Measurements from ENCODE around the gene CKAP5. TPM values are rescaled to one million over a fixed set of nuclear protein-coding genes. Genes with fewer than 3 reads are reported as not detected.
"Not testable (repeated sequence)": the region's sequence is repeated elsewhere in the genome, so short reads cannot be mapped to it uniquely, and the experiment has no call there.

CKAP5 gene
- total and polyA plus RNA-seq, 4 donors: 12.0 to 64.5 (median 39.0) TPM

GRCh38 chr11:46710821-46711269, 135.2 kb downstream of the CKAP5 start:
- ATAC-seq (ENCODE audit: low FRiP score) (peak; percentile 93), DNase-seq (peak; percentile 87 to 89)
- intact Hi-C loops (cut with DNase I): loop anchor here in 1 of 2 donors (5.0 kb wide), 1 partner anchor 589 kb away; the partner anchor contains the start of gene PHF21A
- WGBS, 2 donors: 5 to 8% methylated on average over 10 of the region's 10 CpGs
- Histone ChIP-seq H3K4me1 (ENCODE audit: control insufficient read depth in 1 of 2, insufficient read depth in 2 of 2, low read length in 2 of 2) (peaks cover 2 to 5% of the 10 kb centered on the region in 2 donors), H3K27ac (ENCODE audit: low read depth in 1 of 2, low read length in 2 of 2) (peak overlapping the region; percentile 85 to 94), H3K36me3 (ENCODE audit: control insufficient read depth in 1 of 2, insufficient read depth in 2 of 2, low read length in 1 of 2) (peaks cover 0 to 2% of the 10 kb centered on the region in 2 donors), H3K9me3 (ENCODE audit: control insufficient read depth, low read length) (no peaks in the 10 kb centered on the region), H3K27me3 (ENCODE audit: control insufficient read depth in 1 of 2, insufficient read depth in 2 of 2, low read length in 1 of 2) (no peaks in the 10 kb centered on the region), H3K4me3 (ENCODE audit: low read length in 2 of 2) (no peak overlapping the region)

GRCh38 chr11:46709351-46709750, 136.7 kb downstream of the CKAP5 start:
- H3K9me3 ChIP-seq (ENCODE audit: control insufficient read depth, low read length); intact Hi-C loops (cut with DNase I); H3K27me3 ChIP-seq (ENCODE audit: control insufficient read depth in 1 of 2, insufficient read depth in 2 of 2, low read length in 1 of 2); H3K27ac ChIP-seq (ENCODE audit: low read depth in 1 of 2, low read length in 2 of 2); H3K4me3 ChIP-seq (ENCODE audit: low read length in 2 of 2); H3K4me1 ChIP-seq (ENCODE audit: control insufficient read depth in 1 of 2, insufficient read depth in 2 of 2, low read length in 2 of 2); DNase-seq; ATAC-seq (ENCODE audit: low FRiP score): not testable (repeated sequence)
- peaks cover 4 to 14% of the 10 kb centered on the region in 2 donors for H3K36me3 ChIP-seq (ENCODE audit: control insufficient read depth in 1 of 2, insufficient read depth in 2 of 2, low read length in 1 of 2)
- WGBS, 2 donors: 94 to 95% methylated on average over 9 of the region's 9 CpGs

- Histone ChIP-seq H3K36me3 (ENCODE audit: control insufficient read depth in 1 of 2, insufficient read depth in 2 of 2, low read length in 1 of 2) (peaks cover 7 to 20% of the 10 kb centered on the region in 2 donors), H3K27me3 (ENCODE audit: control insufficient read depth in 1 of 2, insufficient read depth in 2 of 2, low read length in 1 of 2) (no peaks in the 10 kb centered on the region), H3K9me3 (ENCODE audit: control insufficient read depth, low read length) (no peaks in the 10 kb centered on the region), H3K27ac (ENCODE audit: low read depth in 1 of 2, low read length in 2 of 2) (no peak overlapping the region), H3K4me3 (ENCODE audit: low read length in 2 of 2) (no peak overlapping the region), H3K4me1 (ENCODE audit: control insufficient read depth in 1 of 2, insufficient read depth in 2 of 2, low read length in 2 of 2) (no peaks in the 10 kb centered on the region)
- WGBS, 2 donors: 86 to 88% methylated on average over 7 of the region's 7 CpGs
- intact Hi-C loops (cut with DNase I): no loop called here
- DNase-seq (no peak), ATAC-seq (ENCODE audit: low FRiP score) (no peak)
Observed at GRCh38 chr11:46706886-46707285, 139.2 kb downstream of the CKAP5 start.

DNA sequence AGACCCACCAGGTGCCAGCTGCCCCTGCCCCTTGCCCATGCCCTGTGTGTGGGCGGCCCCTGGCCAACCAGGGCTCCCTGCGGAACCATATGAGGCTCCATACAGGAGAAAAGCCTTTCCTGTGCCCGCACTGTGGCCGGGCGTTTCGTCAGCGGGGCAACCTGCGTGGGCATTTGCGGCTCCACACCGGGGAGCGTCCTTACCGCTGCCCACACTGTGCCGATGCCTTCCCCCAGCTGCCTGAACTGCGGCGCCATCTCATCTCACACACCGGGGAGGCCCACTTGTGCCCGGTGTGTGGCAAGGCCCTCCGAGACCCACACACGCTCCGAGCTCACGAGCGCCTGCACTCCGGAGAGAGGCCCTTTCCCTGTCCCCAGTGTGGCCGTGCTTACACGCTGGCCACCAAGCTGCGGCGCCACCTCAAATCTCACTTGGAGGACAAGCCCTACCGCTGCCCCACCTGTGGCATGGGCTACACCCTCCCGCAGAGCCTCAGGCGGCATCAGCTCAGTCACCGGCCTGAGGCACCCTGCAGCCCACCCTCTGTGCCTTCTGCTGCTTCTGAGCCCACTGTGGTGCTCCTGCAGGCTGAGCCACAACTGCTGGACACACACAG, 140.9 kb downstream of the CKAP5 start:
- no peaks in the 10 kb centered on the region for H3K27me3 ChIP-seq (ENCODE audit: control insufficient read depth in 1 of 2, insufficient read depth in 2 of 2, low read length in 1 of 2)
- peaks cover 7 to 20% of the 10 kb centered on the region in 2 donors for H3K36me3 ChIP-seq (ENCODE audit: control insufficient read depth in 1 of 2, insufficient read depth in 2 of 2, low read length in 1 of 2)
- peaks cover 0 to 3% of the 10 kb centered on the region in 2 donors for H3K4me1 ChIP-seq (ENCODE audit: control insufficient read depth in 1 of 2, insufficient read depth in 2 of 2, low read length in 2 of 2)
- 92 to 96% methylated on average over 30 to 31 of the region's 31 CpGs for WGBS, 2 donors
- no peaks in the 10 kb centered on the region for H3K9me3 ChIP-seq (ENCODE audit: control insufficient read depth, low read length)
- no peak overlapping the region for H3K4me3 ChIP-seq (ENCODE audit: low read length in 2 of 2)
- intact Hi-C loops (cut with DNase I): no loop called here
- ATAC-seq (ENCODE audit: low FRiP score) (no peak), DNase-seq (no peak)
- H3K27ac ChIP-seq (ENCODE audit: low read depth in 1 of 2, low read length in 2 of 2): no peak overlapping the region

DNA sequence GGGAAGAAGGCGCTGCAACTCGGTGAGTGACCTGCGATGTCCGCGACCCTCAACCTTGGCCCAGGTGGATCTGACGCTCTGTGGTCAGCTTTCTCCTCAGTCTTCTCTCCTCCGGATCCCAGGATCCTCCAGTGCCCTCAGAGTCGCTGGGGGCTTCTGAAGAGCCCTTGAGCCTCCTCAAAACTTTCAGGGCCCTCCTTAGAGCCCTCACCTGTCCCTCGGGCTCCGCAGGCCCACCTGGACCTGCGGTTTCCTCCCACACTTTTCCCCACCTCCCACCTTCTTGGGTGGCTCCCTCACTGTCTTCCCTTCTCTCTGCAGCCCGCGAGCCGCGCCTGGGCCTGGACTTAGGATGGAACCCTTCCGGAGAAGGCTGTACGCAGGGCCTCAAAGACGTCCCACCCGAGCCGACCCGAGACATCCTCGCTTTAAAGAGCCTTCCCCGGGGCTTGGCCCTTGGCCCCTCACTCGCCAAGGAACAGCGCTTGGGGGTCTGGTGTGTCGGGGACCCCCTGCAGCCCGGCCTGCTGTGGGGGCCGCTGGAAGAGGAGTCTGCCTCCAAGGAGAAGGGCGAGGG, 144.9 kb downstream of the CKAP5 start:
- peaks cover 7 to 20% of the 10 kb centered on the region in 2 donors for H3K36me3 ChIP-seq (ENCODE audit: control insufficient read depth in 1 of 2, insufficient read depth in 2 of 2, low read length in 1 of 2)
- peak overlapping the region; percentile 76 to 87 for H3K4me3 ChIP-seq (ENCODE audit: low read length in 2 of 2)
- H3K4me1 ChIP-seq (ENCODE audit: control insufficient read depth in 1 of 2, insufficient read depth in 2 of 2, low read length in 2 of 2): peaks cover 0 to 3% of the 10 kb centered on the region in 2 donors
- H3K9me3 ChIP-seq (ENCODE audit: control insufficient read depth, low read length): no peaks in the 10 kb centered on the region
- H3K27ac ChIP-seq (ENCODE audit: low read depth in 1 of 2, low read length in 2 of 2): peak overlapping the region in 1 of 2 donors; percentile 85
- no peaks in the 10 kb centered on the region for H3K27me3 ChIP-seq (ENCODE audit: control insufficient read depth in 1 of 2, insufficient read depth in 2 of 2, low read length in 1 of 2)
- ATAC-seq (ENCODE audit: low FRiP score) (no peak), DNase-seq (no peak)
- 0 to 1% methylated on average over 29 of the region's 29 CpGs for WGBS, 2 donors
- intact Hi-C loops (cut with DNase I): no loop called here

DNA sequence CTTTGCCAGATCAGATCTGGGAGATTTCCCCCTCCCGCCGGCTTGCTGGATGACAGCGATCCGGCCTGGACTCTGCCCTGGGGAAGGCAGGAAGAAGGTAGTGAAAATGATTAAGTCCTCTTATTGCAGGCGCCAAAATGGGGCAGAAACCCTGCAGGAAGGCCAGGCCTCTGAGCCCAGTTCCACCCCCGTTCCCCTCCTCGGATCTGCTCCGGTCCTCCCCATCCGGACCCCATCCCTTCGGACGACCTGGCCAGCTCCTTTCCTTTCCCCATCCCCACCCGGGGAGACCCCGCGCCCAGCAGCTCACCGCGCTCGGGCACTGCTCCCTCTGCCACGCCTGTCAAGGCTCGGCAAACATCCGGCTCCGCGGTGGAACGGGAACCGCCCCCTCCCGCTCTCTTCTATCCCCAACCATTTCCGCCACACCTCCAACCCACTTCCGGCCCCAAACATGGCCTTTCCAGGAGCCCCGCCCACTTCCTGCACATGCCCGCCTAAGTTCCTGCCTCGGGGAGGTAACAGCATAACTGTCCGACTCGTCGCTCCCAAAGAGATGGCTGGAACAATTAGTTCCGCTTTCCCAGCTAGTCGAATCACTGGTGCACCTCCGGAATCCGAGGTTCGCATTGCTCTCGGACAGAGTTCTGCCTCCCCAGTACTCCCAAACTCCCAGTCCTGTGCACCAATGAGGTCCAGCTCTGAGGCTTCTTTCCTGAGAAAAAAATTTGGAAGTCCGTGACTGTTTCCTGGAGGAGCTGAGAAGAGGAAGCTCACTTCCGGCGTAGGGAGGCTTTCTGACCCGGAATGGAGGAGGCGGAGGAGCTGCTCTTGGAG, 145.6 kb downstream of the CKAP5 start, which contains the start of the genes ARHGAP1 and ZNF408:
Gene ARHGAP1 (minus strand): TSS at position 379 of the 837 bp plus-strand sequence. CDS start 4,512 bp downstream, outside the sequence.
Gene ZNF408 (plus strand): TSS at position 791 of the 837 bp plus-strand sequence. CDS start 17 bp downstream, at position 808.
- Histone ChIP-seq H3K36me3 (ENCODE audit: control insufficient read depth in 1 of 2, insufficient read depth in 2 of 2, low read length in 1 of 2) (peaks cover 7 to 17% of the 10 kb centered on the region in 2 donors), H3K9me3 (ENCODE audit: control insufficient read depth, low read length) (no peaks in the 10 kb centered on the region), H3K4me3 (ENCODE audit: low read length in 2 of 2) (peak within 1 kb of the TSS; percentile 76 to 87), H3K4me1 (ENCODE audit: control insufficient read depth in 1 of 2, insufficient read depth in 2 of 2, low read length in 2 of 2) (peaks cover 0 to 3% of the 10 kb centered on the region in 2 donors), H3K27ac (ENCODE audit: low read depth in 1 of 2, low read length in 2 of 2) (peak within 1 kb of the TSS in 1 of 2 donors; percentile 85), H3K27me3 (ENCODE audit: control insufficient read depth in 1 of 2, insufficient read depth in 2 of 2, low read length in 1 of 2) (no peaks in the 10 kb centered on the region)
- intact Hi-C loops (cut with DNase I): no loop called here
- ATAC-seq (ENCODE audit: low FRiP score) (peak; percentile 97), DNase-seq (peak; percentile 100)
- WGBS, 2 donors: 0 to 1% methylated on average over 44 of the region's 44 CpGs

DNA sequence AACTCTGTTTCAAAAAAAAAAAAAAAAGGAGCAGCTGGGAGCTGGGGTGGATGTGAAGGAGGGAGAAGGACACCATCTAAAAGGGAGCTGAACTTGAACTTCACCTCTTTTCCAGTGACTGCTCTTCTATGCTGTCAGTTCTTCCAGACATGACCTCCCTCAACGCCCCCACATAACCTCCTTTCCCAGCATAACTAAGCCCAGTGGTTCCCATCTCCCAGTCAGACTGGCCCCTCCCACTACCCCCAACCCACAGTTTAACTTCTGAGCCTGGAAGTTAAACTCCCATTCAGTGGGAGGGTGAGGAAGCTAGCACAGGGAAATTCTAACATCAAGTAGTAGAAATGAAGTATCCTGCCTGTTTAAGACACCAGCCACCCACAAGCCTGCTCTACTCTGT, 147.5 kb downstream of the CKAP5 start:
- Histone ChIP-seq H3K4me1 (ENCODE audit: control insufficient read depth in 1 of 2, insufficient read depth in 2 of 2, low read length in 2 of 2) (peaks cover 0 to 3% of the 10 kb centered on the region in 2 donors), H3K36me3 (ENCODE audit: control insufficient read depth in 1 of 2, insufficient read depth in 2 of 2, low read length in 1 of 2) (peaks cover 4 to 8% of the 10 kb centered on the region in 2 donors), H3K27me3 (ENCODE audit: control insufficient read depth in 1 of 2, insufficient read depth in 2 of 2, low read length in 1 of 2) (no peaks in the 10 kb centered on the region), H3K4me3 (ENCODE audit: low read length in 2 of 2) (no peak overlapping the region), H3K9me3 (ENCODE audit: control insufficient read depth, low read length) (no peaks in the 10 kb centered on the region), H3K27ac (ENCODE audit: low read depth in 1 of 2, low read length in 2 of 2) (peak overlapping the region in 1 of 2 donors; percentile 25)
- ATAC-seq (ENCODE audit: low FRiP score): no peak
- DNase-seq: no peak
- intact Hi-C loops (cut with DNase I): no loop called here
- WGBS, 2 donors: 55 to 69% methylated on average over 1 of the region's 1 CpG

- DNase-seq: no peak
- Histone ChIP-seq H3K27ac (ENCODE audit: low read depth in 1 of 2, low read length in 2 of 2) (peak overlapping the region in 1 of 2 donors; percentile 62), H3K27me3 (ENCODE audit: control insufficient read depth in 1 of 2, insufficient read depth in 2 of 2, low read length in 1 of 2) (no peaks in the 10 kb centered on the region), H3K9me3 (ENCODE audit: control insufficient read depth, low read length) (no peaks in the 10 kb centered on the region), H3K4me1 (ENCODE audit: control insufficient read depth in 1 of 2, insufficient read depth in 2 of 2, low read length in 2 of 2) (peaks cover 0 to 3% of the 10 kb centered on the region in 2 donors), H3K36me3 (ENCODE audit: control insufficient read depth in 1 of 2, insufficient read depth in 2 of 2, low read length in 1 of 2) (peaks cover 5 to 8% of the 10 kb centered on the region in 2 donors), H3K4me3 (ENCODE audit: low read length in 2 of 2) (no peak overlapping the region)
- no peak for ATAC-seq (ENCODE audit: low FRiP score)
- 14 to 17% methylated on average over 2 of the region's 2 CpGs for WGBS, 2 donors
- intact Hi-C loops (cut with DNase I): no loop called here
Observed at GRCh38 chr11:46697723-46698122, 148.4 kb downstream of the CKAP5 start.

Data from aorta (tissue), 5 donors.